IMR-90 (cell line): ENCODE measurements around the gene CDH22. TPM values are rescaled to one million over a fixed set of nuclear protein-coding genes. Genes with fewer than 3 reads are reported as not detected.

Experiments
- ATAC-seq: fragments of 200-7000 bp; cut with Tn5 transposase; 2 replicates; pipeline ENCODE4 v1.9.1; 2020; ENCODE audit warnings: low read depth, mild to moderate bottlenecking, moderate library complexity
- BruUV-seq: library from RNA; stranded (reverse); fragments of 400-500 nt; replicated peaks from 2 replicates; lab custom pipeline; 2021; lab: Mats Ljungman, UMichigan
- CTCF ChIA-PET: fragments of 300-600 bp; formaldehyde crosslinking; extraction: SDS; loops from one replicate; lab custom pipeline; 2021; ENCODE audit warnings: antibody characterized with exemption; lab: Yijun Ruan, JAX
- POLR2A ChIA-PET: fragments of 300-600 bp; sonication (Branson Sonifier 250); formaldehyde crosslinking; loops from one replicate; lab custom pipeline; 2022; ENCODE audit warnings: antibody characterized with exemption; ENCODE audit not compliant: unreplicated experiment; lab: Charles Lee
- DNase-seq: peaks from one replicate; pipeline ENCODE4 v3.0.0; 2013
- H2AFZ ChIP-seq: replicated peaks from 2 replicates; pipeline ENCODE3; 2013; ENCODE audit warnings: low read length, mild to moderate bottlenecking; ENCODE audit not compliant: poor library complexity
- H2AK5ac ChIP-seq: 2 replicates; pipeline ENCODE4 v1.6.1; 2013; ENCODE audit warnings: low read depth, low read length, inconsistent platforms
- H2AK9ac ChIP-seq: replicated peaks from 2 replicates; pipeline ENCODE3; 2013; ENCODE audit warnings: mild to moderate bottlenecking, low read depth, low read length, moderate library complexity; ENCODE audit not compliant: poor library complexity
- H2BK120ac ChIP-seq: 2 replicates; pipeline ENCODE4 v1.6.1; 2013; ENCODE audit warnings: low read depth, low read length, inconsistent platforms
- H2BK15ac ChIP-seq: 3 replicates; pipeline ENCODE4 v1.6.1; 2013; ENCODE audit warnings: low read depth, low read length, inconsistent platforms
- H2BK20ac ChIP-seq: 2 replicates; pipeline ENCODE4 v1.6.1; 2013; ENCODE audit warnings: low read depth, mild to moderate bottlenecking, inconsistent platforms, low read length, moderate library complexity
- H2BK5ac ChIP-seq: 2 replicates; pipeline ENCODE4 v1.6.1; 2013; ENCODE audit warnings: mild to moderate bottlenecking, low read depth, low read length, inconsistent platforms; ENCODE audit not compliant: poor library complexity, severe bottlenecking
- H3K14ac ChIP-seq: replicated peaks from 2 replicates; pipeline ENCODE4 v1.6.1; 2013; ENCODE audit warnings: low read depth, low read length, inconsistent platforms
- H3K18ac ChIP-seq: 2 replicates; pipeline ENCODE4 v1.6.1; 2013; ENCODE audit warnings: low read depth, low read length, control low read depth
- H3K23ac ChIP-seq: 2 replicates; pipeline ENCODE4 v1.6.1; 2013; ENCODE audit warnings: low read depth, low read length, inconsistent platforms
- H3K27ac ChIP-seq: 2 replicates; pipeline ENCODE4 v1.5.1; 2013; ENCODE audit warnings: mild to moderate bottlenecking, control low read depth, low read length; ENCODE audit not compliant: insufficient read depth
- H3K27me3 ChIP-seq: 2 replicates; pipeline ENCODE4 v1.6.1; 2013; ENCODE audit warnings: low read length; ENCODE audit not compliant: control insufficient read depth, insufficient read depth
- H3K36me3 ChIP-seq: 2 replicates; pipeline ENCODE4 v1.6.1; 2013; ENCODE audit warnings: low read length, mixed read lengths; ENCODE audit not compliant: control insufficient read depth, insufficient read depth
- H3K4ac ChIP-seq: 2 replicates; pipeline ENCODE4 v1.6.1; 2013; ENCODE audit warnings: low read depth, low read length, inconsistent platforms
- H3K4me1 ChIP-seq: 2 replicates; pipeline ENCODE4 v1.6.1; 2013; ENCODE audit warnings: low read length, mixed read lengths; ENCODE audit not compliant: control insufficient read depth, insufficient read depth
- H3K4me2 ChIP-seq: 2 replicates; pipeline ENCODE4 v1.6.1; 2013; ENCODE audit warnings: low read depth, mild to moderate bottlenecking, control low read depth, low read length, moderate library complexity
- H3K4me3 ChIP-seq: 2 replicates; pipeline ENCODE4 v1.5.1; 2013; ENCODE audit warnings: low read depth, mild to moderate bottlenecking, control low read depth, low read length, moderate library complexity; ENCODE audit not compliant: insufficient read depth
- H3K56ac ChIP-seq: 2 replicates; pipeline ENCODE4 v1.6.1; 2013; ENCODE audit warnings: low read length, inconsistent platforms; ENCODE audit not compliant: insufficient read depth; ENCODE audit errors: extremely low read depth
- H3K79me1 ChIP-seq, 2 experiments: 2 replicates each; pipeline ENCODE4 v1.6.1; 2013; ENCODE audit warnings: low read length in 2 of 2, inconsistent platforms in 1 of 2, low read depth in 1 of 2
- H3K9ac ChIP-seq: 2 replicates; pipeline ENCODE4 v1.6.1; 2013; ENCODE audit warnings: low read depth, low read length, control low read depth
- H3K9me1 ChIP-seq: 2 replicates; pipeline ENCODE4 v1.6.1; 2013; ENCODE audit warnings: low read length, inconsistent platforms; ENCODE audit not compliant: insufficient read depth
- H3K9me3 ChIP-seq: 2 replicates; pipeline ENCODE4 v1.6.1; 2013; ENCODE audit warnings: low read length; ENCODE audit not compliant: control insufficient read depth, insufficient read depth
- H4K20me1 ChIP-seq: 2 replicates; pipeline ENCODE4 v1.6.1; 2013; ENCODE audit warnings: low read length, inconsistent platforms; ENCODE audit not compliant: insufficient read depth
- H4K5ac ChIP-seq: 2 replicates; pipeline ENCODE4 v1.6.1; 2013; ENCODE audit warnings: mild to moderate bottlenecking, low read depth, low read length, control low read depth
- H4K8ac ChIP-seq, 2 experiments: 2 replicates each; pipeline ENCODE4 v1.6.1; 2013; ENCODE audit warnings: low read depth in 2 of 2, low read length in 2 of 2, control low read depth in 1 of 2, inconsistent platforms in 1 of 2
- H4K91ac ChIP-seq: 2 replicates; pipeline ENCODE4 v1.6.1; 2013; ENCODE audit warnings: low read depth, low read length, inconsistent platforms; ENCODE audit not compliant: insufficient read depth
- BHLHE40 ChIP-seq: fragments of 150-350 bp; IDR thresholded peaks from 2 replicates; pipeline ENCODE4 v1.6.1; 2016; ENCODE audit warnings: mild to moderate bottlenecking, low read depth, low read length
- NFE2L2 ChIP-seq: fragments of 150-350 bp; IDR thresholded peaks from 2 replicates; pipeline ENCODE4 v1.6.1; 2016; ENCODE audit warnings: low read depth, mild to moderate bottlenecking, low read length
- WGBS, 2 experiments: methylation state at CpG; one replicate each; pipeline versions ENCODE4 v1.1.5 to v1.1.7; 2013; ENCODE audit warnings: missing lambda C conversion rate in 2 of 2; ENCODE audit not compliant: insufficient read length in 1 of 2; ENCODE audit errors: extremely low coverage in 2 of 2; 5-methylcytosine and 5-hydroxymethylcytosine counted together
- dilution Hi-C: fragments of 300-500 bp; cut with HindIII; formaldehyde crosslinking; loops from one replicate; pipeline ENCODE4 v1.14.3; 2018; ENCODE audit warnings: low sequenced_read_pairs; ENCODE audit not compliant: unreplicated experiment
- in situ Hi-C: fragments of 300-500 bp; cut with MboI; formaldehyde crosslinking; loops from 3 replicates; pipeline ENCODE4 v1.14.3; 2019; ENCODE audit warnings: low sequenced_read_pairs, inconsistent platforms, mixed read lengths
- intact Hi-C: fragments of 100-400 bp; cut with micrococcal nuclease; formaldehyde crosslinking; loops from 2 replicates; pipeline ENCODE4 v1.10.0; 2022
- polyA plus RNA-seq, 3 experiments: library from polyadenylated mRNA; depleted of rRNA; stranded (reverse); fragments of >200 nt; gene quantifications; 2 replicates each; pipeline ENCODE4 v1.2.3, GENCODE V29; 2012; ENCODE audit warnings: low replicate concordance in 1 of 3
- total RNA-seq: library from RNA; depleted of rRNA; stranded (reverse); fragments of >200 nt; gene quantifications from 2 replicates; pipeline ENCODE4 v1.2.3, GENCODE V29; 2012
- TF ChIP-seq, protein P1 (sequence below): conservative IDR thresholded peaks from 2 replicates; pipeline ENCODE4 v1.5.1; 2012; ENCODE audit warnings: mild to moderate bottlenecking, low read depth, low read length, improper control_type of control experiment

CDH22 gene
- total and polyA plus RNA-seq, 2 of the 4 experiments (the other 2 are of a cell fraction) = not detected

DNA sequence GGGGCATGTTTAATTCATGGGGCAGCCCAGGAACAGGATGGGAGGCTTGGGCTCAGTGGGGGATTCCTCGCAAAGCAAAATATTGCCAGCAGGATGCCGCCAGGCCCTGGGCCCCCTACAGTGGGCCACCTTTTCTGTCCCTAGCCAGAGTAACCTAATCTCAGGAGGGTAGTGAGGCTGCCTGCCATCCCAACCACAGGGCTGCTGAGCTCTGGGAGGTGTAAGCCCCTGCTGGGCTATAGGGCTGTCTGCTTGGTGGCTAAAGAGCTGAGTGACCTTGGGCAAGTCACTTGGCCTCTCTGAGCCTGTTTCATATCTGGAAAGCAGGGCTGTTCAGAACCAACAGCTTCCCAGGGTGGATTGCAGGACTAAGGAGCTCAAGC, 35.7 kb upstream of the CDH22 start:
- no peaks in the 10 kb centered on the region; the same call in 1 of the 2 replicates for H3K9me1 ChIP-seq
- POLR2A ChIA-PET = no interaction called here

More for the DNA sequence above, 35.7 kb upstream of the CDH22 start:
- in situ Hi-C loops = no loop called here
- BruUV-seq = no TSS peak
- no peak overlapping the region for H3K14ac ChIP-seq
- CTCF ChIA-PET = no interaction called here
- no peak overlapping the region for H2AFZ ChIP-seq
- intact Hi-C loops = no loop called here
- no peaks in the 10 kb centered on the region for H3K79me1 ChIP-seq
- no peaks in the 10 kb centered on the region for H3K9me3 ChIP-seq
- H4K5ac ChIP-seq = no peak overlapping the region
- no peak overlapping the region for H3K4me3 ChIP-seq
- no CpG with 5 or more reads among the region's 2 CpGs for WGBS, 2 experiments
- H3K4ac ChIP-seq = no peak overlapping the region
- no peaks in the 10 kb centered on the region for H4K20me1 ChIP-seq
- H2BK15ac ChIP-seq = no peak overlapping the region
- no peak overlapping the region for H2AK9ac ChIP-seq
- H3K27me3 ChIP-seq = peaks cover 41% of the 10 kb centered on the region
- H3K27ac ChIP-seq = no peak overlapping the region
- H3K9ac ChIP-seq = no peak overlapping the region
- no peak overlapping the region for H3K18ac ChIP-seq
- no peaks in the 10 kb centered on the region for H3K4me1 ChIP-seq
- no peak overlapping the region for H2AK5ac ChIP-seq
- no peaks in the 10 kb centered on the region for H3K36me3 ChIP-seq
- no peak for ATAC-seq
- no peak overlapping the region for H3K56ac ChIP-seq
- H3K23ac ChIP-seq = no peak overlapping the region
- H4K91ac ChIP-seq = no peak overlapping the region
- no peak for DNase-seq
- TF ChIP-seq, protein P1, sequence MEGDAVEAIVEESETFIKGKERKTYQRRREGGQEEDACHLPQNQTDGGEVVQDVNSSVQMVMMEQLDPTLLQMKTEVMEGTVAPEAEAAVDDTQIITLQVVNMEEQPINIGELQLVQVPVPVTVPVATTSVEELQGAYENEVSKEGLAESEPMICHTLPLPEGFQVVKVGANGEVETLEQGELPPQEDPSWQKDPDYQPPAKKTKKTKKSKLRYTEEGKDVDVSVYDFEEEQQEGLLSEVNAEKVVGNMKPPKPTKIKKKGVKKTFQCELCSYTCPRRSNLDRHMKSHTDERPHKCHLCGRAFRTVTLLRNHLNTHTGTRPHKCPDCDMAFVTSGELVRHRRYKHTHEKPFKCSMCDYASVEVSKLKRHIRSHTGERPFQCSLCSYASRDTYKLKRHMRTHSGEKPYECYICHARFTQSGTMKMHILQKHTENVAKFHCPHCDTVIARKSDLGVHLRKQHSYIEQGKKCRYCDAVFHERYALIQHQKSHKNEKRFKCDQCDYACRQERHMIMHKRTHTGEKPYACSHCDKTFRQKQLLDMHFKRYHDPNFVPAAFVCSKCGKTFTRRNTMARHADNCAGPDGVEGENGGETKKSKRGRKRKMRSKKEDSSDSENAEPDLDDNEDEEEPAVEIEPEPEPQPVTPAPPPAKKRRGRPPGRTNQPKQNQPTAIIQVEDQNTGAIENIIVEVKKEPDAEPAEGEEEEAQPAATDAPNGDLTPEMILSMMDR = no peak
- TF ChIP-seq NFE2L2 (no peak), BHLHE40 (no peak)
- no peak overlapping the region for H2BK120ac ChIP-seq
- dilution Hi-C loops = no loop called here
- H3K4me2 ChIP-seq = no peak overlapping the region
- H2BK20ac ChIP-seq = no peak overlapping the region
- H2BK5ac ChIP-seq = no peak overlapping the region
- H4K8ac ChIP-seq = no peak overlapping the region
